Measurements from ENCODE around the gene ACIN1.
A peak's percentile ranks its signal among the peaks of the same experiment; 100 is the strongest.

ACIN1 gene

GRCh38 chr14:23104591-23105347 is 9.8 kb upstream of the ACIN1 start, which contains the start of gene CIROP:
Gene CIROP, minus strand, starts transcription at chr14:23104989. Its CDS starts 69 bp downstream, at chr14:23104920.
- DNase-seq (ENCODE audit: low read depth, low spot score): no peak

- DNase-seq (ENCODE audit: low read depth, low spot score): no peak
Measured at GRCh38 chr14:23104070-23104590, 9.2 kb upstream of the ACIN1 start.

GRCh38 chr14:23103581-23103980 is 8.6 kb upstream of the ACIN1 start:
- DNase-seq (ENCODE audit: low read depth, low spot score): no peak

- no peak for DNase-seq (ENCODE audit: low read depth, low spot score)
Measured at GRCh38 chr14:23102801-23103200, 7.9 kb upstream of the ACIN1 start.

GRCh38 chr14:23101986-23102625 is 7.2 kb upstream of the ACIN1 start:
- no peak for DNase-seq (ENCODE audit: low read depth, low spot score)

GRCh38 chr14:23101213-23101970 is 6.5 kb upstream of the ACIN1 start:
- DNase-seq (ENCODE audit: low read depth, low spot score): no peak

GRCh38 chr14:23099212-23099861 is 4.4 kb upstream of the ACIN1 start:
- no peak for DNase-seq (ENCODE audit: low read depth, low spot score)

- DNase-seq (ENCODE audit: low read depth, low spot score): no peak
Measured at GRCh38 chr14:23097786-23098185, 2.9 kb upstream of the ACIN1 start.

- DNase-seq (ENCODE audit: low read depth, low spot score): peak; percentile 100
Measured at GRCh38 chr14:23095196-23096108, 516 bp upstream of the ACIN1 start, which contains the start of gene C14orf119. Gene C14orf119, plus strand, starts transcription at chr14:23095505. Its CDS starts 2,154 bp downstream, at chr14:23097659.

- DNase-seq (ENCODE audit: low read depth, low spot score): peak; percentile 28
Measured at GRCh38 chr14:23093991-23094665, 808 bp downstream of the ACIN1 start.

GRCh38 chr14:23093526-23093925 is 1.4 kb downstream of the ACIN1 start:
- DNase-seq (ENCODE audit: low read depth, low spot score): no peak

- DNase-seq (ENCODE audit: low read depth, low spot score): no peak
Measured at GRCh38 chr14:23093104-23093503, 1.8 kb downstream of the ACIN1 start.

GRCh38 chr14:23091294-23092225 is 3.4 kb downstream of the ACIN1 start:
- DNase-seq (ENCODE audit: low read depth, low spot score): no peak

- no peak for DNase-seq (ENCODE audit: low read depth, low spot score)
Measured at GRCh38 chr14:23090254-23090636, 4.7 kb downstream of the ACIN1 start.

GRCh38 chr14:23089498-23090253 is 5.3 kb downstream of the ACIN1 start:
- DNase-seq (ENCODE audit: low read depth, low spot score): no peak

- DNase-seq (ENCODE audit: low read depth, low spot score): no peak
Measured at GRCh38 chr14:23086565-23086964, 8.4 kb downstream of the ACIN1 start.

- no peak for DNase-seq (ENCODE audit: low read depth, low spot score)
Measured at GRCh38 chr14:23085458-23085857, 9.5 kb downstream of the ACIN1 start.

- DNase-seq (ENCODE audit: low read depth, low spot score): no peak
Measured at GRCh38 chr14:23080474-23080873, 14.5 kb downstream of the ACIN1 start.
